ENCODE data around the gene SMAD6. TPM values are rescaled to one million over a fixed set of nuclear protein-coding genes. Genes with fewer than 3 reads are reported as not detected.

The SMAD6 gene
- total and polyA plus RNA-seq, 2 donors (not counting 1 experiment from before 2014, with no cell fraction given), result 0.03 to 0.37 TPM

DNA sequence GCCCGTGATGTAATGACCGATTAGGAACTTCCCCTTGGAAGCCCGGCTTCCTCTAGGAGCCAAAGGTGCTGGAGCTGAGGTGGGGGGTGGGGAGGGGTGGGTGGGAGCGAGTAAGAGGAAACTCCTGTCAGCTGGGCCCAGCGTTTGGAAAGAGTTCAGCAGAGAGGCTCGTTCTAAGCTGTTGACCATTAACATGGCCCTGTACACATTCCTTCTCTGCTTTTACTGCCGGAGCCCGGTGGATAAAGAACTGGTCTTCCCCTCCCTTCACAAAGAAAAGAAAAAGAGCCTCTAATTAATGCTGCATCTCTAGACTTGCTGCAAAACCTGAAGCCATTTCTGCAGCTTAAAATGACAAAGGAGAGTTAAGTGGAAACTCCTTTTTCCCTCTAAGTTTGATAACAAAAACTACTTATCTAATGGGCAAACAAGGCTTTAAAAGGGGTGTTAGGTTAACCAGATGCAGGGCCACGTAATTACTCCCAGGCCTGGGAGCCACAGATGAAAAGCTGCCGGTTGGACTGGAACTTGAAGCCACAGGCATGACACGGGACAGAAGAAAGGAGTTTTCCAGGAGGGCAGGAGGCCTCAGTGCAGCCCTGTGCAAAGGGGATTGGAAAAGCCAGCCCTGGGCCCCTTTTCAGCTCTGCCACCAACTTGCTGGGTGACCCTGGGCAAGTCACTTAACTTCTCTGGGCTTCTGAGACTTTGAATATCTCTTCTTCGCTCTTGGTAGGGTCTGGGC is 71.3 kb downstream of the SMAD6 start:
- no peak for DNase-seq
- POLR2A ChIA-PET, result no interaction called here
- H3K9ac ChIP-seq (ENCODE audit: low read length), result no peak overlapping the region

More for the DNA sequence above, 71.3 kb downstream of the SMAD6 start:
- no peaks in the 10 kb centered on the region for H3K9me3 ChIP-seq (ENCODE audit: control extremely low read depth in 1 of 3, control insufficient read depth in 2 of 3, insufficient read depth in 1 of 3, low read length in 2 of 3)
- no peak for ATAC-seq (ENCODE audit: low read depth)
- no peak overlapping the region for H3K4me2 ChIP-seq (replicated peaks; ENCODE audit: low read depth, low read length, poor library complexity, severe bottlenecking)
- CTCF ChIA-PET, result interaction anchor here (0.7 to 3.9 kb wide), 5 partner anchors 16 to 180 kb away, joined by 4 to 17 read pairs (median 13); no protein-coding TSS in a partner anchor
- H4K20me1 ChIP-seq (ENCODE audit: control insufficient read depth, insufficient read depth, low read length, poor library complexity, severe bottlenecking), result no peaks in the 10 kb centered on the region
- Mint-ChIP-seq H3K4me3 (no peak overlapping the region), H3K27ac (no peak overlapping the region), H3K27me3 (no peaks in the 10 kb centered on the region), H3K4me1 (no peaks in the 10 kb centered on the region), H3K9me3 (ENCODE audit: insufficient read depth) (no peaks in the 10 kb centered on the region)
- intact Hi-C loops (cut with micrococcal nuclease), result loop anchor here (5.0 kb wide), 1 partner anchor 79 kb away; no protein-coding TSS in a partner anchor
- no peaks in the 10 kb centered on the region for H3K27me3 ChIP-seq (replicated peaks in 1 of 4; ENCODE audit: control extremely low read depth in 1 of 4, control insufficient read depth in 3 of 4, insufficient read depth in 4 of 4, low read length in 3 of 4)
- WGBS (ENCODE audit: insufficient coverage), result 61% methylated on average over 9 of the region's 12 CpGs
- no peaks in the 10 kb centered on the region for H3K36me3 ChIP-seq (replicated peaks in 1 of 2; ENCODE audit: control extremely low read depth in 1 of 2, control insufficient read depth in 1 of 2, extremely low read depth in 1 of 2, insufficient read depth in 2 of 2, low read length in 1 of 2)
- no peak for TF ChIP-seq EZH2 (IDR thresholded peaks at IDR 0.05; ENCODE audit: borderline replicate concordance, insufficient read depth, low read depth, low read length, poor library complexity, severe bottlenecking)
- TF ChIP-seq, protein P1, sequence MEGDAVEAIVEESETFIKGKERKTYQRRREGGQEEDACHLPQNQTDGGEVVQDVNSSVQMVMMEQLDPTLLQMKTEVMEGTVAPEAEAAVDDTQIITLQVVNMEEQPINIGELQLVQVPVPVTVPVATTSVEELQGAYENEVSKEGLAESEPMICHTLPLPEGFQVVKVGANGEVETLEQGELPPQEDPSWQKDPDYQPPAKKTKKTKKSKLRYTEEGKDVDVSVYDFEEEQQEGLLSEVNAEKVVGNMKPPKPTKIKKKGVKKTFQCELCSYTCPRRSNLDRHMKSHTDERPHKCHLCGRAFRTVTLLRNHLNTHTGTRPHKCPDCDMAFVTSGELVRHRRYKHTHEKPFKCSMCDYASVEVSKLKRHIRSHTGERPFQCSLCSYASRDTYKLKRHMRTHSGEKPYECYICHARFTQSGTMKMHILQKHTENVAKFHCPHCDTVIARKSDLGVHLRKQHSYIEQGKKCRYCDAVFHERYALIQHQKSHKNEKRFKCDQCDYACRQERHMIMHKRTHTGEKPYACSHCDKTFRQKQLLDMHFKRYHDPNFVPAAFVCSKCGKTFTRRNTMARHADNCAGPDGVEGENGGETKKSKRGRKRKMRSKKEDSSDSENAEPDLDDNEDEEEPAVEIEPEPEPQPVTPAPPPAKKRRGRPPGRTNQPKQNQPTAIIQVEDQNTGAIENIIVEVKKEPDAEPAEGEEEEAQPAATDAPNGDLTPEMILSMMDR (IDR thresholded peaks at IDR 0.05), result no peak
- H3K4me1 ChIP-seq (ENCODE audit: control insufficient read depth in 2 of 2, insufficient read depth in 2 of 2, low read length in 2 of 2), result no peaks in the 10 kb centered on the region
- no peaks in the 10 kb centered on the region for H3K79me2 ChIP-seq (ENCODE audit: control insufficient read depth, insufficient read depth, low read length)
- no peak overlapping the region for H3K4me3 ChIP-seq (ENCODE audit: control extremely low read depth in 1 of 5, extremely low read depth in 1 of 5, insufficient read depth in 1 of 5, low read depth in 2 of 5, low read length in 4 of 5)
- H3K27ac ChIP-seq (ENCODE audit: low read length in 2 of 2), result no peak overlapping the region
- no peak overlapping the region for H2AFZ ChIP-seq (ENCODE audit: insufficient read depth, low read depth, low read length, poor library complexity, severe bottlenecking)
